HG03139 (cell line): ENCODE results near the gene MCTP1.
"Not testable (repeated sequence)": the region's sequence is repeated elsewhere in the genome, so short reads cannot be mapped to it uniquely, and the experiment has no call there.

Source experiments
- ATAC-seq: cut with Tn5 transposase; IDR thresholded peaks from one replicate; pipeline ENCODE4 v1.9.1; 2021; ENCODE audit not compliant: unreplicated experiment

Gene MCTP1

DNA sequence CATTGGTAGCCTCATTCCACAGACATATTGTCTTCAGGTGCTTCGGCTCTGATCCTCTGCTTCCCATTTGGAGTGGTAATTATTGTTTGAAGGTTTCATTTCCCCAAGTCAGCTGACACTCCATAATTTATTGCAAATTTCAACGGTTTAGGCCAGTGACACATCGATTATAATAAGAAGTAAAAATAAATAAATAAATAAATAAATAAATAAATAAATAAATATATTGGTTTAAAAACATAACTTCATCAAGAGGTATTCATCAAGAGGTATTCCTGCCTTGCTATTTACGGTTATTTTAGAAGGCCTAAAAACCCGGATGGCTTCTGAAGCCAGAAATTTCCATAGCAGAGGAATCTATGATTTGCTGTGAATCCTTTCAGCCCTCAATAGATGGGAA lies 393.3 kb downstream of the MCTP1 start:
- no peak for ATAC-seq

- no peak for ATAC-seq
Observed at GRCh38 chr5:94890907-94891306, 394.0 kb downstream of the MCTP1 start.

GRCh38 chr5:94888674-94889073 lies 396.2 kb downstream of the MCTP1 start:
- no peak for ATAC-seq

DNA sequence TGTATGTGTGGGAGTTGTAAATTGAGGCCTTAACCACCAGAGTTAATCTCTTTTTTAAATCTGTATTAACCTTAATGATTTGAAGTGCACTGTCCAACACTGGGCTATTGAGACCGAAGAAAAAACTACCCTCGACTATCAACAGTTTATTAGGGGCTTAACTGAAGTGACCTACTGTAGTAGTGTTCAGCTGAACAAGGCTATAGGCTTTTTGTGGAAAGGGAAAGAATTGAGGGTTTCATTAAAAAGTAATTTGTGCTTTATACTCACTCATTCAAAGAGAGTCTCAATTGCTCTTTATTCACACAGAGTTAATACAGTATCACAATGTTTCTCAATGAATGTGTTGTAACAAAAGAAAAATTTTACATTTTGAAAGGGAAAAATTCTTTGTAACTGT lies 399.0 kb downstream of the MCTP1 start:
- no peak for ATAC-seq

DNA sequence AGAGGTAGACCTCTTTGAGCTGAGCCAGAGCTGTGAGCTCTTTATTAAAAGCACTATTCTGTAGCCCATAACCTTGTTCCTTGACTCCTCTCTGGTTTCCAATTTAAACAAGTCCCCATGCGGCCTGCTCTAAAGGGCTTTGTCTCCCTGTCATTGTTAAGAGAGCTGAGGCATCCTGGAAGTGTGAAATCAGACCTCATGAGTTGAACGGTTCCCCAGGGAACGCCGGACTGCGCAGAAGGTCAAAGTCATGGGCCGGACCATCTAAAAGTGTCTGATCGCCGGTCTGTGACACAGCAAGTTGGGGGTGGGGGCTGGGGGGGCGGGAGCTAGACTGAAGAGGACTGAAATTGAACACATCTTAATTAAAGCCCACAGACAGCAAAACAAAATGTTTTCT lies 400.6 kb downstream of the MCTP1 start:
- ATAC-seq = no peak

DNA sequence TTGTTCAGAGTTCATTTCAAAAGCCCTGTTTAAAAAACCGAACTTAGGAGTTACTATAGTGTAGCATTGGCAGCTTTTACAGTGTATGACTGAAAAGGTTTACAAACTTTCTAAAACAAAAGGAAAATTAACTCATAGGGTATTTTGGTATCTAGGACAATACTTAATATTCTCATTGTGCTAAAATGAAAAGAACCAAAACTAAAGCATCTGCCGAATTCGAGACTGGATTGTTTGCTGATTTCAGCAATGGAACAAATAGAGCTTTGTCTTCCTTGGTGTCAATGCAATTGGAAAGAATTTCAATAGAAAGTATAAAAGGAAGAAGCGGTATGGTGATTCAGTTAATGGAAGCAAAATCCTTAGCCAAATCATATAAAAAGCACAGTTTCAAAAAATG lies 412.4 kb downstream of the MCTP1 start:
- no peak for ATAC-seq

DNA sequence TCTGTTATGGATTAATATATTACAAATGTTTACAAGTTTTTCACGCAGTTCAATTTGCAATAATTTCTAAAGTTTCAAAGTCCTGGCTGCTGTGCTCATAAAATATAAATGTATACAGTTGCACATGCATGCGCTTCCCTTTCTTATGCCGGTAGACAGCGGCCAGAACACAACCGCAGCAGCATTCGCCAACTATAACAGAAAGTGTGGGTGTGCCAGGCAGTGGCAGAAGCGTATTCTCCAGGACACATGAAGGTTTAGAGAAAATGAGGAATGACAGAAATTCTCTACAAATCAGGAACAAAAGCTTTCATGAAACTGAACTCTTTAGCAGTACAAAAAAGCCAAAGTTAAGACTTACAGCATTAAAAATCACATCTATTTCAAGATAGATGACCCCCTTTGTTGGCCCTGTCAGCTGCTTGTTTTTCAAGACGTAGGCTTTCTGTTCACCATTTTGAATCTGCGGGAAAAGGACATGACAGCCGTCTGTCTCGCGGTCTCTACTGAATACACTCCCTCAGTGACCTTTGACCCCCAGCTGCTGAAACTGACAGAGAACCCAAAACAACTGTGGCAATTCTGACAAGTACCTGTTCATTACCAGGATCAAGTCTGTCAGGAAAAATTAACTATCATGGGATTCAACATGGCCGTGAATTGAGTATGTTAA lies 414.2 kb downstream of the MCTP1 start:
- ATAC-seq = no peak

DNA sequence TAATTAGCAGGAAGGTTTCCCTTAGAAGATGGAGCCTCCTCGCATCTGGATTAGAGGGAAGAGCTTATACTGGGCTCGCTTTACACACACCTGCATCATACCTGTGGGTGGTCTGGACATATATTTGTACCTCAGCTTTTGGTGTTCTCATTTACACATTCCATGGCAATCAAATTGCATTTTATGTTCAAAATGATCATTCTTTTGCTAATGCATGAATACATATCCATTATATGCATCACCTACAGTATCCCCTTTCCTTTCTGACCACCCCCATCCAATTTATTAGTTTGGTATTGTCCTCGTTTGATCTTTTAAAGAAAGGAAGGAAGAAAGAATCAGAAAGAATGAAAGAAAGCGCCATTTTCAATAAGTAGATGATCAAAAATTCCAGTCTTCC lies 415.0 kb downstream of the MCTP1 start:
- ATAC-seq = no peak

DNA sequence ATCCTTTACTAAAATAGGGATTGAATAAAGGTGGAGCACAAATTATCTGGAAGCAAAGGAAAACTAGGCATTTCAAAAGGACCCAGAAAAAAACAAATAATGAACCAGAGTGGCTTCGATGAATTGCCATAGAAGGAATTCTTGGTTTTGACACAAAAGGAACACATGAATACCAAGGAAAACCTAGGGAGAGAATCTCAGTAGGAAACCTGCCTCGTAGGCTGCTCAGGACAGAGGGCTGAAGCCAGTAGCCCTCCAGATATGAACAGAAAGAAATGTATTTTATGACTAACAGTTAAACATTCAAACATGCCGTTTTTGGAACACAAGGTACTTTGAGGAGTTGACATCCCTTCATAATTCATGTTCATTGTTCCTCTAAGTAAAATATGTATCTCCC lies 420.9 kb downstream of the MCTP1 start:
- ATAC-seq = no peak

- no peak for ATAC-seq
Observed at GRCh38 chr5:94857111-94857510, 427.8 kb downstream of the MCTP1 start.

GRCh38 chr5:94856257-94856800 lies 428.6 kb downstream of the MCTP1 start:
- no peak for ATAC-seq

DNA sequence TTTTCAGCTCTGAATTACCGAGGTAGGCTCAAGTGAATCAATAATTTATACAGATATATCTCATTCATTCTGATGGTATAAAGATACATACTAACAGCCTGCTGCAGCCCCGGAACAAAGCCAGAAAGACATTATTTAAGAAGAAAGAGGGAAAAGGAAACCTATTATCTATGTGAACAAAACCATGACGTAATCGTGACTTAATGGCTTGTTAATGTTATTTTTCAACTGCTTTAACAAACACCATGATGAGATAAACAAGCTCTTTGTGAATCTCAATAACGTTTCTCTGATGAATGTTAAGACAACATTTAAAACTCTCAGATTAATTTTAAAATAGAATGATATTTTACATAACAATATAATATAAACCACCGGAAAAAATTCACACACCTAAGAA lies 429.4 kb downstream of the MCTP1 start:
- ATAC-seq = no peak

- no peak for ATAC-seq
Observed at GRCh38 chr5:94853120-94853519, 431.8 kb downstream of the MCTP1 start.

DNA sequence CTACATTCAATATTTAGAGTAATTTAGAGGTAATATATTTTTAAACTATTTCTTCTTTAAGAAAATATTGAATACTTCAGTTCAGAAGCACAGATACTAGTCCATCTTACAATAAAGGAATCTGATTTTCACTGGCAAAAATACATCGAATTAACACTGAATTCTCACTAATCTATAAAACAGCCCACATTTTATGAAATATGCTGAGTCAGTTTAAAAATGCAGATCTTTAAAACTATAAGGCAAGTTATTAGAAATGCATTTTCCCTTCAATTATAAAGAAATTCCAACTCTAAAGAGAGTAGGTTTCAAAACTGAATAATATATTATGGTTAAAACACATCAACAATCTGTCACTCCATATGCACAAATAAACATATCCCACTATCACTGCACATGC lies 433.9 kb downstream of the MCTP1 start:
- no peak for ATAC-seq

GRCh38 chr5:94849821-94850736 lies 434.8 kb downstream of the MCTP1 start:
- peak; percentile 79 for ATAC-seq

GRCh38 chr5:94849324-94849723 lies 435.6 kb downstream of the MCTP1 start:
- ATAC-seq = no peak

DNA sequence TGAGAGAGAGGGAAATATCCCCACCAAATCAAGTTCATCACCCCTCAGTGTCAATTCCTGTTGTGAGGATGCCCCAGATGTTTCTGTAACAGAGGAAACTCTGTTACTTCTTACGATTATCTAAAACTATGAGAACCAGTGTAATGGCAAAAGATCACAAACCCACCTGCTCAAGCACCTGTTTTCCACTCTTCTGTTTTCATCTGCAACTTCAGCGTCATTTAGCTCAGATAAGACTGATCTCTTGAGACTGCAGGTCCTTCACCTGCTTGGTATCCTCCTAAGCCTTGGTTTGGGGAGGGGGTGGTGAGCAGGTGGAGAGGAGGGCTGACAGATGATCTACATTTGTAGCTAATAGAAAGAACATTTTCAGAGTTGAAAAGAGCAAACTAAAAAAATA lies 437.2 kb downstream of the MCTP1 start:
- no peak for ATAC-seq

DNA sequence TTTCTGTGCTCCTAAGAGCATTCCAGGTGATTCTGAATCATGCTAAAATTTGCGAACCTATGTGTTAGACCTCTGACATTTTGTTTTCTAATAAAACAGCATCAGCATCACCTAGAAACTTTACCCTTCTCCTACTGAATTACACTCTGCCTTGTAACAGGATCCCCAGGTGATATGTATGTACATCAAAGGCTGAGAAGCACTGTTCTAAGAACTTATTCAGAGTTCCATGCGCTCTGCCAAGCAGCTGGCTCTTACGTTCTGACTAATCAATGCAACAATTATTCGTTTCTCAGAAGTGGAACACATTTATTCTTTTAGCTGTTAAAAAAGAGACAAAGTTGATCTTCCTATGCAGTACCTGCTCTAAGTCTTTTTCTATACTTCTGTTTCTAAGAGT lies 437.9 kb downstream of the MCTP1 start:
- ATAC-seq = no peak

DNA sequence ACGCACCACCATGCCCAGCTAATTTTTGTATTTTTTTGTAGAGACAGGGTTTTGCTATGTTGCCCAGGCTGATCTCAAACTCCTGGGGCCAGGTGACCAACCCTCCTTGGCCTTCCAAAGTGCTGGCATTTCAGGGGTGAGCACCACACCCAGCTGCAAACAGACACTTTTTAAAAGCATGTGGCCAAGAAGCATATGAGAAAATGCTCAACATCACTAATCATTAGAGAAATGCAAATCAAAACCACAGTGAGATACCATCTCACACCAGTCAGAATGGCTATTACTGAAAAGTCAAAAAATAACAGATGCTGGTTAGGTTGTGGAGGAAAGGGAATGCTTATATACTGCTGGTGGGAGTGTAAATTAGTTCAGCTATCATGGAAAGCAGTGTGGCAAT lies 439.2 kb downstream of the MCTP1 start:
- not testable (repeated sequence) for ATAC-seq

GRCh38 chr5:94841598-94842322 lies 443.1 kb downstream of the MCTP1 start:
- ATAC-seq = no peak

DNA sequence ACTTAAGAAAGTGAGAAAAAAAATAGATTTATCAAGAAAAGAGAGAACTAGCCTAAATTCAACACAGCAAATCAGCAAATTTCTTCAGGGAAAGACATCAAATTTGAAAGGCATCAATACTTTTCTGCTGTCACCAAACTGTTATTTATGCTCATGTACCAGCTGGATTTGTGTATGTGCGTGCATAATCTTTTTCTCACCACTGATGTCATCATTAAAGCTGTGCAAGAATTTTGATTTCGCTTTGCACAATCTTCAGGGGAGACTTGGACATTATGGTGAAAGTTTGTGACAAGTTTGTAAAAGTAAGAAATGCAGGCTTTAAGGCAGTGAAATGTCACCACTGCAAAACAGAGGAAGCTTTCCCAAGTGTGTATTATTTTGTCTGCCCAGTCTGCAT lies 451.0 kb downstream of the MCTP1 start:
- no peak for ATAC-seq

DNA sequence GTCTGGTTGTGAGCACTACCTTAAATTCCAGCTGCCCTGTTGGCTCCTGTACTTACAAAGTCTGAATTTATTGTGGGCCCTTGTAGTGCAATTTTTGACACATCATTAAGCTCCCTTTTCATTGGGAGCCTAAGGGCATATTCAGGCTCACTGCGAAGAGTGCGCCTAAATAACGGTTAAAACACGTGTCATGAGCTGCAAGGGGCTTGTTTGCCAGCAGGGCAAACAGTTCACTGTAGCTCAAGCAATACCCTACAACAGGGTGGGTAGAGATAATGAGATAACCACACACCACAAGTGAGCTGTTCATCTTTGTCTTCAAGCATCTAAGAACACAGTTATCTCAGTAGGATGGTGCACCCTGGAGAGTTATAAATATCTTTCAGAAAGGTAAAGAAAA lies 452.2 kb downstream of the MCTP1 start:
- no peak for ATAC-seq
